Left cardiac atrium (tissue), 4 donors: ENCODE measurements around the gene BACH2. TPM values are rescaled to one million over a fixed set of nuclear protein-coding genes. Genes with fewer than 3 reads are reported as not detected.
"Not testable (repeated sequence)": the region's sequence is repeated elsewhere in the genome, so short reads cannot be mapped to it uniquely, and the experiment has no call there.

Experiments
- ATAC-seq, 2 donors: fragments of 200-7000 bp; cut with Tn5 transposase; one replicate each; pipeline ENCODE4 v1.9.1; 2020; ENCODE audit warnings: mild to moderate bottlenecking in 2 of 2, moderate library complexity in 2 of 2
- DNase-seq: peaks from one replicate; pipeline ENCODE4 v3.0.0-alpha.2; 2020
- intact Hi-C, 2 donors: fragments of 100-400 bp; cut with DNase I; formaldehyde crosslinking; loops; one replicate each; pipeline versions ENCODE4 v1.14.1 to v1.15.1; 2022 to 2023
- microRNA-seq, 2 donors: library from miRNA; unstranded; fragments of <30 nt; microRNA quantifications; one replicate each; pipeline ENCODE4 v1.2.0, GENCODE V29; 2020
- total RNA-seq, 2 donors: library from RNA; stranded (reverse); fragmentation: NEBNext Ultra II Directional; extraction: Animal tissue kit (Norgen Biotek cat#: 25700); gene quantifications; one replicate each; pipeline ENCODE4 v1.2.1, GENCODE V29; 2021
- donor health status: DM: no; HTN: yes; CAD: no.
- donor health status: DM: no; HTN: yes; CAD: no; lungs with severe emphysema.
- donor health status: DM: yes; HTN: yes; CAD: no.
- donor health status: Dilated cardiomyopathy.

The BACH2 gene
- total RNA-seq, 2 donors from 2014 or later: 2.0 to 2.5 TPM

DNA sequence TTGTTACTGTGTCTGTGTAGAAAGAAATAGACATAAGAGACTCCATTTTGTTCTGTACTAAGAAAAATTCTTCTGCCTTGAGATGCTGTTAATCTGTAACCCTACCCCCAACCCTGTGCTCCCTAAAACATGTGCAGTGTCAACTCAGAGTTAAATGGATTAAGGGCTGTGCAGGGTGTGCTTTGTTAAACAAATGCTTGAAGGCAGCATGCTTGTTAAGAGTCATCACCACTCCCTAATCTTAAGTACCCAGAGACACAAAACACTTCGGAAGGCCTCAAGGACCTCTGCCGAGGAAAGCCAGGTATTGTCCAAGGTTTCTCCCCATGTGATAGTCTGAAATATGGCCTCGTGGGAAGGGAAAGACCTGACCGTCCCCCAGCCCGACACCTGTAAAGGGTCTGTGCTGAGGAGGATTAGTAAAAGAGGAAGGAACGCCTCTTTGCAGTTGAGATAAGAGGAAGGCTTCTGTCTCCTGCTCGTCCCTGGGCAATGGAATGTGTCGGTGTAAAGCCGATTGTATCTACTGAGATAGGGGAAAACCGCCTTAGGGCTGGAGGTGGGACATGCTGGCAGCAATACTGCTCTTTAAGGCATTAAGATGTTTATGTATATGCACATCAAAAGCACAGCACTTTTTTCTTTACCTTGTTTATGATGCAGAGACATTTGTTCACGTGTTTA, 405.7 kb downstream of the BACH2 start:
- ATAC-seq, intact Hi-C loops, DNase-seq: not testable (repeated sequence)

DNA sequence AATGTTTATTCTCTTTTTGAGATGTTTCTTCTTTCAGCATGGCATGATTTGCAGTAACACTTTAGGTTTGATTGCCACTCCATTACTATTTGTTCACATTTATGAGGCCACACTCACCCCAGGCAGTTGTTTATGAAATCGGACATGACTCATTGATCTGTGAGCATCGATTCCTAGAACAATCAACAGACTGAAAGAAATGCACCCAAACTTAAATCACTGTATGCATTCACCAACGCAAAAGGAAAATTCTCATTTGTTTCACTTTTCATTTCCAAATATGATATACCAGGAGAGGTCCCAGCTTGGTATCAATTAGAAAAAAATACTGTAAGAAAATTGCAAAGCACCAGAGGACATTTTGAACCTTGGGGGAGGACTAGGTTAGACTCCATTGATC, 407.8 kb downstream of the BACH2 start:
- DNase-seq (no peak), ATAC-seq (no peak)
- intact Hi-C loops: no loop called here

DNA sequence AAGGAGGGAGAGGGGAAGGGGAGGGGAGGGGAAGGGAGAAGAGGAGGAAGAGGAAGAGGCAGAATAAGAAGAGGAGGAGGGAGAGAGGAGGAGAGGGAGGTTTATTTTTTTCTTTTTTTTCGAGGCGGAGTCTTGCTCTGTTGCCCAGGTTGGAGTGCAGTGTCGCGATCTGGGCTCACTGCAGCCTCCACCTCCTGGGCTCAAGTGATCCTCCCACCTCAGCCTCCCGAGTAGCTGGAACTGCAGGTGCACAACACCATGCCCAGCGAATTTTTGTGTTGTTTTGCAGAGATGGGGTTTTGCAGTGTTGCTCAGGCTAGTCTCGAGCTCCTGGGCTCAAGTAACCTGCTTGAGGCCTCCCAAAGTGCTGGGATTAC, 408.5 kb downstream of the BACH2 start:
- DNase-seq: no peak
- no peak for ATAC-seq
- intact Hi-C loops: no loop called here

DNA sequence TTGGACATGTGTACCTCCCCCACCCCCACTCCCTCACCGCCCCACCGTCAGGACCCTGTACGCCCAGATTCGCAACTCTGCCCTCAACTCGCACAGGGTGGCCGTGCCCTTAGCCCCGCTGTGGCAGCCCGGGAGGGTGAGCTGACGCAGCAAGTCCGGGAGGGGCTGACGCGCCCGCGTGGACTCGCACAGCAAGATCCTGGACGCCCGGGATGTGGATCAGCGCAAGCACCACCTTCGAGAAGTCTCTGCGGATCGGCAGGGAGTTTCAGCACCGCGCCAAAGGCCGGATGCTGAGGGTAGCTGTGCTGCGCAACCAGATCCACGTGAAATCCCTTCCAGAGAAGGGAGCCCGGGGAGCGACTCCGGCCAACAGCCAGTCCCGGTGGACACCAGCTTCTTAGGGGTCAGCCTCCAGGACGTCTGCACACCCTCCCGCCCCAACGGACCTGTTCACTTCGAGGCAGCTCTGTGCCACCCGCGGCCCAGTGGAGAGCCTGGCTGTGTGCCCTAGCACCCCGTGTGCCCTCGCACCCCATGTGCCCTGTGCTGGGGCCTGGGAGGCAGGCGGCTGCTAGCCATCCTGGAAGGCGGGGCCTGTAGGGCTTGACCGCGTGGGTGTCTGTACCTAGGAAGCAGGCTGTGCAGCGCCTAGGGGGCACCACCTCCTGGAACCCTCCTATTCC, 409.0 kb downstream of the BACH2 start:
- intact Hi-C loops: no loop called here
- ATAC-seq: peak in 1 of 2 donors; percentile 23

DNA sequence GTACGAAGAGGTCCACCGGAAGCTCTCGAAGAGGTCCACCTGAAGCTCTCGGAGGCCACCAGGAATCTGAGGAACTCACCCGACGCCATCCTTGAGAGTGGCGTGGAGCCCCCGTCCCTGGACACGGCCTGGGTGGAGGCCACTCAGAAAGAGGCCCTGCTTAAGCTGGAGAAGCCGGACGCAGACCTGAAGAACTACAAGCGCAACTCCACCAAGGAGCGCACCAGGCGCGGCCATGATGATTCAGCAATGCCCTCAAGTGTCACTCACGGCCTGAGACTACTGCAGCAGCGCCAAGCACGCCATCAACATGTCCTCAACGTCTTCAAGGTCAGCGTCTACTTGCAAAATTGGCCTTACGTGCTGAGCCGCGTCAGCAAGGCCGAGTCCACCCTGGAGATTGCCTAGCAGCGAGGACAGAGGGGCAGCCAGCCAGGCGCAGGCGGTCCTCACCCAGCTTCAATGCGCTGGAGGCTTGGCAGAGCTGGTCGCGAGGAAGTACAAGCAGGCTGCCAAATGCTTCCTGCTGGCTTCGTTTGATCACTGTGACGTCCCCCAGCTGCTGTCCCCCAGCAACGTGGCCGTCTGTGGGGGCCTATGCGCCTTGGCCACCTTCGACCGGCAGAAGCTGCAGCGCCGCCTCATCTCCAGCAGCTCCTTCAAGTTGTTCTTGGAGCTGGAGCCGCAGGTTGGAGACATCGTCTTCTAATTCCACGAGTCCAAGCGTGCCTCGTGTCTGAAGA, 410.1 kb downstream of the BACH2 start:
- intact Hi-C loops: no loop called here
- DNase-seq (no peak), ATAC-seq (no peak)

More for the DNA sequence above, 409.0 kb downstream of the BACH2 start:
- no peak for DNase-seq

Small RNAs within 50 kb of the gene (microRNA-seq; reads per million reads assigned to microRNA genes)
- gene MIR4464: 0 reads per million in 2 donors
